Mesendoderm (in vitro differentiated cells): Measurements from ENCODE around the gene FSTL5.

Experiments
- DNase-seq: peaks from one replicate; pipeline ENCODE4 v3.0.0; 2013
- H2AK5ac ChIP-seq: 2 replicates; pipeline ENCODE4 v1.6.1; 2013; ENCODE audit warnings: low read length, inconsistent platforms
- H2BK120ac ChIP-seq: 2 replicates; pipeline ENCODE4 v1.6.1; 2013; ENCODE audit warnings: low read depth, mild to moderate bottlenecking, low read length, moderate library complexity, mixed read lengths
- H2BK15ac ChIP-seq: replicated peaks from 2 replicates; pipeline ENCODE4 v1.6.1; 2013; ENCODE audit warnings: low read depth, mild to moderate bottlenecking, moderate library complexity
- H2BK5ac ChIP-seq: 2 replicates; pipeline ENCODE4 v1.6.1; 2013; ENCODE audit warnings: low read length, inconsistent platforms
- H3K18ac ChIP-seq: 2 replicates; pipeline ENCODE4 v1.6.1; 2013; ENCODE audit warnings: mild to moderate bottlenecking, low read length, mixed read lengths
- H3K23ac ChIP-seq: one replicate; pipeline ENCODE4 v1.6.1; 2013; ENCODE audit warnings: low read length
- H3K27ac ChIP-seq: 2 replicates; pipeline ENCODE4 v1.5.1; 2013; ENCODE audit warnings: low read depth, mild to moderate bottlenecking, inconsistent platforms, low read length, moderate library complexity
- H3K27me3 ChIP-seq: 2 replicates; pipeline ENCODE4 v1.6.1; 2013; ENCODE audit warnings: low read length, control low read depth, mild to moderate bottlenecking, inconsistent platforms; ENCODE audit not compliant: insufficient read depth, poor library complexity
- H3K36me3 ChIP-seq: 2 replicates; pipeline ENCODE4 v1.6.1; 2013; ENCODE audit warnings: low read length, inconsistent platforms; ENCODE audit not compliant: control insufficient read depth, insufficient read depth
- H3K4ac ChIP-seq: one replicate; pipeline ENCODE4 v1.6.1; 2013; ENCODE audit warnings: low read depth, mild to moderate bottlenecking, low read length, moderate library complexity
- H3K4me1 ChIP-seq: 2 replicates; pipeline ENCODE4 v1.6.1; 2013; ENCODE audit warnings: low read depth, low read length, inconsistent platforms; ENCODE audit not compliant: control insufficient read depth
- H3K4me2 ChIP-seq: 2 replicates; pipeline ENCODE4 v1.6.1; 2013; ENCODE audit warnings: low read length
- H3K4me3 ChIP-seq: 2 replicates; pipeline ENCODE4 v1.5.1; 2013; ENCODE audit warnings: mild to moderate bottlenecking, low read length
- H3K56ac ChIP-seq: one replicate; pipeline ENCODE4 v1.6.1; 2013; ENCODE audit warnings: low read length
- H3K79me1 ChIP-seq: 2 replicates; pipeline ENCODE4 v1.6.1; 2013; ENCODE audit warnings: low read length, inconsistent platforms
- H3K79me2 ChIP-seq: 2 replicates; pipeline ENCODE4 v1.6.1; 2013; ENCODE audit warnings: mild to moderate bottlenecking, low read length; ENCODE audit not compliant: control insufficient read depth, insufficient read depth
- H3K9ac ChIP-seq: 2 replicates; pipeline ENCODE4 v1.6.1; 2013; ENCODE audit warnings: low read length, inconsistent platforms
- H4K5ac ChIP-seq: one replicate; pipeline ENCODE4 v1.6.1; 2013; ENCODE audit warnings: low read length
- H4K8ac ChIP-seq: one replicate; pipeline ENCODE4 v1.6.1; 2013; ENCODE audit warnings: low read depth, mild to moderate bottlenecking, control low read depth, low read length, moderate library complexity
- WGBS: extraction: QIAGEN DNeasy Blood & Tissue Kit; methylation state at CpG from one replicate; pipeline ENCODE4 v1.1.7; 2013; ENCODE audit warnings: low lambda C conversion rate, missing lambda C conversion rate; ENCODE audit not compliant: insufficient coverage; ENCODE audit errors: extremely low coverage; 5-methylcytosine and 5-hydroxymethylcytosine counted together

FSTL5 gene

GRCh38 chr4:161538941-161539340 lies 624.9 kb downstream of the FSTL5 start:
- no peak overlapping the region for H2BK120ac ChIP-seq
- no peak for DNase-seq
- H3K27ac ChIP-seq: no peak overlapping the region
- H3K4me3 ChIP-seq: no peak overlapping the region
- H3K27me3 ChIP-seq: no peaks in the 10 kb centered on the region
- H2AK5ac ChIP-seq: no peak overlapping the region
- no peak overlapping the region for H2BK5ac ChIP-seq
- no peak overlapping the region for H2BK15ac ChIP-seq
- H3K4me1 ChIP-seq: no peaks in the 10 kb centered on the region
- H3K4ac ChIP-seq: no peak overlapping the region
- no peak overlapping the region for H3K23ac ChIP-seq
- no peak overlapping the region for H3K9ac ChIP-seq
- H3K36me3 ChIP-seq: no peaks in the 10 kb centered on the region
- no peaks in the 10 kb centered on the region for H3K79me2 ChIP-seq
- H4K8ac ChIP-seq: no peak overlapping the region
- no peak overlapping the region for H3K56ac ChIP-seq
- no CpG with 5 or more reads among the region's 4 CpGs for WGBS
- H3K79me1 ChIP-seq: no peaks in the 10 kb centered on the region
- H3K4me2 ChIP-seq: no peak overlapping the region
- no peak overlapping the region for H3K18ac ChIP-seq
- H4K5ac ChIP-seq: no peak overlapping the region

- Histone ChIP-seq H3K56ac (no peak overlapping the region), H3K4me2 (no peak overlapping the region), H4K8ac (no peak overlapping the region), H2AK5ac (no peak overlapping the region), H3K79me2 (no peaks in the 10 kb centered on the region), H3K4me3 (no peak overlapping the region), H3K27ac (no peak overlapping the region), H3K79me1 (no peaks in the 10 kb centered on the region), H3K4me1 (no peaks in the 10 kb centered on the region), H3K18ac (no peak overlapping the region), H3K36me3 (no peaks in the 10 kb centered on the region), H4K5ac (no peak overlapping the region), H2BK120ac (no peak overlapping the region), H2BK5ac (no peak overlapping the region), H3K27me3 (no peaks in the 10 kb centered on the region), H3K23ac (no peak overlapping the region), H2BK15ac (no peak overlapping the region), H3K4ac (no peak overlapping the region), H3K9ac (no peak overlapping the region)
- DNase-seq: no peak
- no CpG with 5 or more reads among the region's 1 CpG for WGBS
Observed at GRCh38 chr4:161530710-161531109, 633.1 kb downstream of the FSTL5 start.

- H3K4me3 ChIP-seq: no peak overlapping the region
- no peaks in the 10 kb centered on the region for H3K79me1 ChIP-seq
- H3K36me3 ChIP-seq: no peaks in the 10 kb centered on the region
- H3K56ac ChIP-seq: no peak overlapping the region
- no peak overlapping the region for H3K18ac ChIP-seq
- no peaks in the 10 kb centered on the region for H3K79me2 ChIP-seq
- no peak overlapping the region for H3K27ac ChIP-seq
- H4K8ac ChIP-seq: no peak overlapping the region
- DNase-seq: no peak
- no peak overlapping the region for H2AK5ac ChIP-seq
- H3K27me3 ChIP-seq: no peaks in the 10 kb centered on the region
- no peak overlapping the region for H2BK15ac ChIP-seq
- H3K9ac ChIP-seq: no peak overlapping the region
- no peak overlapping the region for H3K4ac ChIP-seq
- no peak overlapping the region for H2BK120ac ChIP-seq
- WGBS: no CpG with 5 or more reads among the region's 1 CpG
- H3K4me2 ChIP-seq: no peak overlapping the region
- H4K5ac ChIP-seq: no peak overlapping the region
- no peak overlapping the region for H2BK5ac ChIP-seq
- H3K4me1 ChIP-seq: no peaks in the 10 kb centered on the region
- no peak overlapping the region for H3K23ac ChIP-seq
Observed at GRCh38 chr4:161525121-161525520, 638.7 kb downstream of the FSTL5 start.

GRCh38 chr4:161522031-161522430 lies 641.8 kb downstream of the FSTL5 start:
- Histone ChIP-seq H3K23ac (no peak overlapping the region), H2BK15ac (no peak overlapping the region), H3K18ac (no peak overlapping the region), H3K27me3 (no peaks in the 10 kb centered on the region), H3K4ac (no peak overlapping the region), H2AK5ac (no peak overlapping the region), H3K56ac (no peak overlapping the region), H2BK5ac (no peak overlapping the region), H3K36me3 (no peaks in the 10 kb centered on the region), H4K5ac (no peak overlapping the region), H3K9ac (no peak overlapping the region), H4K8ac (no peak overlapping the region), H3K79me2 (no peaks in the 10 kb centered on the region), H3K4me2 (no peak overlapping the region), H3K79me1 (no peaks in the 10 kb centered on the region), H3K4me1 (no peaks in the 10 kb centered on the region), H2BK120ac (no peak overlapping the region), H3K27ac (no peak overlapping the region), H3K4me3 (no peak overlapping the region)
- WGBS: no CpG with 5 or more reads among the region's 3 CpGs
- DNase-seq: no peak

- no peak for DNase-seq
- no CpG with 5 or more reads among the region's 2 CpGs for WGBS
Observed at GRCh38 chr4:161519611-161520010, 644.2 kb downstream of the FSTL5 start.

GRCh38 chr4:161517941-161518340 lies 645.9 kb downstream of the FSTL5 start:
- WGBS: no CpG with 5 or more reads among the region's 3 CpGs
- Histone ChIP-seq H3K27me3 (no peaks in the 10 kb centered on the region), H2BK5ac (no peak overlapping the region), H4K5ac (no peak overlapping the region), H3K9ac (no peak overlapping the region), H3K79me2 (no peaks in the 10 kb centered on the region), H3K36me3 (no peaks in the 10 kb centered on the region), H3K4me1 (no peaks in the 10 kb centered on the region), H3K4me3 (no peak overlapping the region), H3K56ac (no peak overlapping the region), H2AK5ac (no peak overlapping the region), H3K79me1 (no peaks in the 10 kb centered on the region), H2BK15ac (no peak overlapping the region), H2BK120ac (no peak overlapping the region), H3K23ac (no peak overlapping the region), H3K4me2 (no peak overlapping the region), H3K27ac (no peak overlapping the region), H4K8ac (no peak overlapping the region), H3K4ac (no peak overlapping the region), H3K18ac (no peak overlapping the region)
- DNase-seq: no peak

More at GRCh38 chr4:161519611-161520010, 644.2 kb downstream of the FSTL5 start:
- H3K79me1 ChIP-seq: no peaks in the 10 kb centered on the region
- H3K27me3 ChIP-seq: no peaks in the 10 kb centered on the region
- H3K36me3 ChIP-seq: no peaks in the 10 kb centered on the region
- no peaks in the 10 kb centered on the region for H3K4me1 ChIP-seq
- H4K8ac ChIP-seq: no peak overlapping the region
- no peak overlapping the region for H3K27ac ChIP-seq
- no peaks in the 10 kb centered on the region for H3K79me2 ChIP-seq
- H3K4me3 ChIP-seq: no peak overlapping the region
- no peak overlapping the region for H3K23ac ChIP-seq
- no peak overlapping the region for H2BK120ac ChIP-seq
- H2BK5ac ChIP-seq: no peak overlapping the region
- H3K4me2 ChIP-seq: no peak overlapping the region
- H4K5ac ChIP-seq: no peak overlapping the region
- no peak overlapping the region for H3K4ac ChIP-seq
- H2AK5ac ChIP-seq: no peak overlapping the region
- no peak overlapping the region for H3K9ac ChIP-seq
- no peak overlapping the region for H3K56ac ChIP-seq
- H2BK15ac ChIP-seq: no peak overlapping the region
- no peak overlapping the region for H3K18ac ChIP-seq
